ENCODE measurements around the gene NAMPT. TPM values are rescaled to one million over a fixed set of nuclear protein-coding genes. Genes with fewer than 3 reads are reported as not detected.

The NAMPT gene
- total and polyA plus RNA-seq, 8 donors = 24.5 to 127 (median 59.1) TPM

DNA sequence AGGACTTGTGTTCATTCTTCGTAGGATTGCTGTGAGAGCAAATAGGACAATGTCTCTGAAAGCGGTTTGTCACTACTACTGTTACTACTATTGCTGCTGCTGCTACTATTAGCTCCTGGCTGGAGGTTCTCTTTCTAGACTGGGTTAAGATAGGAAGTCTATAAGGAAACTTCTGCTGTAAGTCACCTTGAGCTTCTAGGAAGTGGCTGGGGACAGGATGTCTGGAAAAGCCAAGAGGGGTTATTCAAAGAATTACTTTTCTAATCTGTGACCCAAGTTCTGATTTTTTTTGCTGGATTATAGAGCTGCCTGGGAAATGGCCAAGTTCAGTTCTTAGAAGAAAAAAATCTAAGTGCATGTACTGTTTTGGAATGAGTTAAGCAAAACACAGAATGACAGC is 62.2 kb downstream of the NAMPT start:
- Histone ChIP-seq H3K4me3 (no peak overlapping the region), H3K27me3 (no peaks in the 10 kb centered on the region), H3K27ac (no peak overlapping the region), H3K36me3 (no peaks in the 10 kb centered on the region), H3K4me1 (peaks cover 2 to 5% (median 2%) of the 10 kb centered on the region in 3 donors), H3K9me3 (no peaks in the 10 kb centered on the region)
- 90% methylated on average over 2 of the region's 2 CpGs for WGBS, 2 donors
- no peak for FAIRE-seq
- no peak for ATAC-seq
- intact Hi-C loops (cut with DNase I) = no loop called here
- DNase-seq = no peak
- TF ChIP-seq CTCF (IDR thresholded peaks at IDR 0.05) = no peak

DNA sequence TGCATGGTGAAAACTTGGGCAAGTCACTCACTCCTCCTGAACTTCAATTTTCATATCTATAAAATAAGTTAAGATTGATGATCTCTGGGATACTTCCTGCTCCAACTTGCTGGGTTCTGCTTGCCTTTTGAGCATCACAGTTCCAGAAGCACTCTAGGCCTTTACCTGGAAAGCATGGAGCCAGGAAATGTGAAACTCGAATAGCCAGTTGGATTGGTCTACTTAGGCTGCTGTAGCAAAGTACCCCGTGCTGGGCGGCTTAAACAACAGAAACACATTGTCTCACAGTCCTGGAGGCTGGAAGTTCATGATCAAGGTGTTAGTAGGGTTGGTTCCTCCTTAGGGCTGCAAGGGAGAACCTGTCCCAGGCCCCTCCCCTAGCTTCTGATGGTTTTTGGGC is 64.5 kb downstream of the NAMPT start:
- DNase-seq = no peak
- TF ChIP-seq CTCF (IDR thresholded peaks at IDR 0.05) = no peak
- Histone ChIP-seq H3K36me3 (no peaks in the 10 kb centered on the region), H3K9me3 (no peaks in the 10 kb centered on the region), H3K27me3 (no peaks in the 10 kb centered on the region), H3K27ac (no peak overlapping the region), H3K4me1 (peaks cover 12 to 18% (median 15%) of the 10 kb centered on the region in 3 donors), H3K4me3 (no peak overlapping the region)
- intact Hi-C loops (cut with DNase I) = no loop called here
- 77 to 81% methylated on average over 3 of the region's 3 CpGs for WGBS, 2 donors
- no peak for ATAC-seq
- FAIRE-seq = no peak

- intact Hi-C loops (cut with DNase I) = no loop called here
- DNase-seq (no peak), FAIRE-seq (no peak), ATAC-seq (no peak)
- Histone ChIP-seq H3K36me3 (no peaks in the 10 kb centered on the region), H3K27ac (no peak overlapping the region), H3K27me3 (no peaks in the 10 kb centered on the region), H3K4me1 (peaks cover 12 to 18% (median 15%) of the 10 kb centered on the region in 3 donors), H3K4me3 (no peak overlapping the region), H3K9me3 (no peaks in the 10 kb centered on the region)
- no peak for TF ChIP-seq CTCF (IDR thresholded peaks at IDR 0.05)
- 88 to 90% methylated on average over 3 of the region's 3 CpGs for WGBS, 2 donors
Measured at GRCh38 chr7:106219170-106219569, 65.6 kb downstream of the NAMPT start.

DNA sequence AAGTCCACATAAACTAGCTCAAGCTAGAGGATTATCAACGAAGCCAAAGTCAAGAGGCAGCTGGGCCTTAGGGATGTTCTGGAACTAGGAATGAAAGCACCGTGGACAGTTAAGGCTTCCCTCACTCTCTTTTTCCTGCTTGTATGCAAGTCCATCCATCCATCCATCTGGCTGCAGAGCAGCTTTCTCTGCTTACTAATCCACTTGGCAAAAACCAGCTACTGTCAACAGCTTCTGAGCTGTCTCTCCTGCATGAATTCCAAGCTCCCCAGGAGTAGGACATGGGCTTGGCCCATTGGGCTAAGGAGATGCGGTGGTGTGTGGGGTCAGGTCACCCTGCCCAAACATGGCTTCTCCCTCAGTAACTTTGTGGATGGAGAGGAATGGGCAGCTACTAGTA is 66.2 kb downstream of the NAMPT start:
- TF ChIP-seq CTCF (IDR thresholded peaks at IDR 0.05) = no peak
- H3K27me3 ChIP-seq = no peaks in the 10 kb centered on the region
- DNase-seq (no peak), ATAC-seq (no peak), FAIRE-seq (no peak)
- no peaks in the 10 kb centered on the region for H3K36me3 ChIP-seq
- H3K27ac ChIP-seq = no peak overlapping the region
- no peak overlapping the region for H3K4me3 ChIP-seq
- intact Hi-C loops (cut with DNase I) = no loop called here
- no peaks in the 10 kb centered on the region for H3K9me3 ChIP-seq
- 90 to 95% methylated on average over 3 of the region's 3 CpGs for WGBS, 2 donors
- peaks cover 12 to 18% (median 15%) of the 10 kb centered on the region in 3 donors for H3K4me1 ChIP-seq

GRCh38 chr7:106216923-106217542 is 67.8 kb downstream of the NAMPT start:
- Histone ChIP-seq H3K9me3 (no peaks in the 10 kb centered on the region), H3K36me3 (no peaks in the 10 kb centered on the region), H3K4me1 (peaks cover 12 to 18% (median 15%) of the 10 kb centered on the region in 3 donors), H3K27me3 (no peaks in the 10 kb centered on the region), H3K27ac (peak overlapping the region; percentile 40 to 77 (median 66)), H3K4me3 (peak overlapping the region in 1 of 4 donors; percentile 4)
- 17% methylated on average over 8 of the region's 8 CpGs for WGBS, 2 donors
- DNase-seq (peak in 5 of 6 donors; percentile 48 to 60 (median 49)), FAIRE-seq (no peak), ATAC-seq (peak; percentile 90 to 93 (median 90))
- intact Hi-C loops (cut with DNase I) = no loop called here
- TF ChIP-seq CTCF (IDR thresholded peaks at IDR 0.05) = no peak

Measured in pancreas (tissue), 10 donors.